ENCODE data around the gene ID2.

ID2 gene

GRCh38 chr2:8643250-8643995 lies 38.4 kb upstream of the ID2 start:
- DNase-seq (ENCODE audit: low read depth): no peak
- no peak for TF ChIP-seq CTCF (conservative IDR thresholded peaks at IDR 0.05; ENCODE audit: low read length)
- H3K4me3 ChIP-seq (ENCODE audit: low read length): no peak overlapping the region

DNA sequence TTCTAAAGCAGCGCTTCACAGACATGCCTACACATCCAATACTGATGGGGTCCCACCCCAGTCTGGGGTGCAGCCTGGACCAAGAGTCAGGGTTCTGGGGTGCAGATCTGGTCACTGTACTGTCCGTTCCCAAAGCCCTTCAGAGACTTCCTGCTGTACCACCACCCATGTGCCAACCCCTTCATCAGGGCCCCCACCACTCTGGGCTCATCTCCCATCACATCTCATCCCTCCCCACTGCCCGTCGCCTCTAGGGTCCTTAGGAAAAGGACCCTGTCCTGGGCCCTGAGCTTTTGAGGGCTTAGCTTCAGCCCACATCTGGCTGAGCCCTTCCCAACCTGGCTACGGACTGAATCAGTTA lies 37.9 kb upstream of the ID2 start:
- no peak for TF ChIP-seq CTCF (conservative IDR thresholded peaks at IDR 0.05; ENCODE audit: low read length)
- H3K4me3 ChIP-seq (ENCODE audit: low read length): no peak overlapping the region
- DNase-seq (ENCODE audit: low read depth): no peak

GRCh38 chr2:8644605-8645175 lies 37.2 kb upstream of the ID2 start:
- H3K4me3 ChIP-seq (ENCODE audit: low read length): no peak overlapping the region
- TF ChIP-seq CTCF (conservative IDR thresholded peaks at IDR 0.05; ENCODE audit: low read length): 0 out of 2 replicates have a peak, but pooled peaks have one; percentile 3
- DNase-seq (ENCODE audit: low read depth): peak; percentile 8

- DNase-seq (ENCODE audit: low read depth): no peak
- no peak for TF ChIP-seq CTCF (conservative IDR thresholded peaks at IDR 0.05; ENCODE audit: low read length)
- no peak overlapping the region for H3K4me3 ChIP-seq (ENCODE audit: low read length)
Measured at GRCh38 chr2:8645176-8645831, 36.6 kb upstream of the ID2 start.

DNA sequence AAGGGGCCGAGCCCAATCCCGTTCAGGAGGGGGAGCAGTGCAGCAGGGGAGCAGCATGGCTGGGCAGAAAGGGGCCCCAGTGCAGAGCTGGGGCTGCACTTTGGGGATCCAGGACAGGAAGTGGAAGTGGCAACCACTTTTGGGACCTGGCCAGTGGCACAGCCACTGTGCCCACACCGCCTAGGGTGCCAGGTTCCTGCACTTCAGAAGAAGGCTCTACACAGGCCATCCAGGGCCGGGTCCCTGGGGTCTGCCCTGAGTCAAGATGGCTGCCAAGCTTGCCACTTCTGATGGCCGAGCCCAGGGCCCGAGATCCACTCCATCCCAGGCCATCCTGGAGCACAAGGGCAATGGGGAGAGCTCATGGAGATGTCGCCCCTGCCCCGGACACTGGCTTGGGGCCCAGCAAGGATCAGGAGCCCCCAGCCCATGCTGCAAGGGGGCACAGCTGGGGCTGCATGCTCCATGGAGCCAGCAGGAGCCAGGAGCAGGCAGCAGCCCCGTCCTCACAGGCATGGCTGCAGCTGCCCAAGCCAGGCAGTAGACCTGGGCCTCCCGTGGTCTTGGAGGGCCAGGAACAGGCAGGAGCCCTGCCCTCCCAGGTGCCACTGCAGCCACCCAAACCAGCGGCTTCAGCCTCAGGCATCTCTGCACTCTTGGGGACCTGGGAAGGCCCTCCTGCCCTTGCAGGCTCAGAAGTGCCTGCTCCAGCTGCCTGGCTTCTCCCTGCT lies 35.0 kb upstream of the ID2 start:
- H3K4me3 ChIP-seq (ENCODE audit: low read length): no peak overlapping the region
- no peak for TF ChIP-seq CTCF (conservative IDR thresholded peaks at IDR 0.05; ENCODE audit: low read length)
- DNase-seq (ENCODE audit: low read depth): no peak

- DNase-seq (ENCODE audit: low read depth): no peak
- no peak for TF ChIP-seq CTCF (conservative IDR thresholded peaks at IDR 0.05; ENCODE audit: low read length)
- no peak overlapping the region for H3K4me3 ChIP-seq (ENCODE audit: low read length)
Measured at GRCh38 chr2:8647462-8647857, 34.4 kb upstream of the ID2 start.

Data from AG10803 (cell line).